C4-2B (cell line): Measurements from ENCODE around the gene ST8SIA1.

ENCODE experiments used
- ZFX ChIP-seq: fragments of 450-650 bp; IDR thresholded peaks from 2 replicates; pipeline ENCODE4 v1.6.1; 2017
- TF ChIP-seq, protein P1 (sequence below): fragments of 450-650 bp; conservative IDR thresholded peaks from 2 replicates; pipeline ENCODE4 v1.5.1; 2017; ENCODE audit warnings: mild to moderate bottlenecking

DNA sequence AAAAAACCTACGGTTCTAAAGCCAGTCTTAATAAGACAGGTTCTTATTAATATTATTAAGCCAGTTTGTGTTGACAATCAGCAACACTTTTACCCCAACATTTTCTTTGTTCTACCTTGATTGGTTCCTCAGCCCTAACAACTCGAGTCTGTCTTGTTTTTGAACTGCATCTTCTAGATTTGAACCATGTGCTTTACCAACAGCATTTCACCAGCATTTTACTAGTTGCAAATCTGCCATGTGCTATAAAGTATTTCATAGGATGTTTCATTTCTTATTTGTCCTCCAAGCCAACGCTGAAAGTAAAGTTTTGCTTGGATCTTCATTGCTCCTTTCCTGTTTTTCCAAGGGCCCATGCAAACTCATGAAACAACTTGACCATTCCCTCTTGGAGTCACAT lies 133.4 kb downstream of the ST8SIA1 start:
- TF ChIP-seq, protein P1, sequence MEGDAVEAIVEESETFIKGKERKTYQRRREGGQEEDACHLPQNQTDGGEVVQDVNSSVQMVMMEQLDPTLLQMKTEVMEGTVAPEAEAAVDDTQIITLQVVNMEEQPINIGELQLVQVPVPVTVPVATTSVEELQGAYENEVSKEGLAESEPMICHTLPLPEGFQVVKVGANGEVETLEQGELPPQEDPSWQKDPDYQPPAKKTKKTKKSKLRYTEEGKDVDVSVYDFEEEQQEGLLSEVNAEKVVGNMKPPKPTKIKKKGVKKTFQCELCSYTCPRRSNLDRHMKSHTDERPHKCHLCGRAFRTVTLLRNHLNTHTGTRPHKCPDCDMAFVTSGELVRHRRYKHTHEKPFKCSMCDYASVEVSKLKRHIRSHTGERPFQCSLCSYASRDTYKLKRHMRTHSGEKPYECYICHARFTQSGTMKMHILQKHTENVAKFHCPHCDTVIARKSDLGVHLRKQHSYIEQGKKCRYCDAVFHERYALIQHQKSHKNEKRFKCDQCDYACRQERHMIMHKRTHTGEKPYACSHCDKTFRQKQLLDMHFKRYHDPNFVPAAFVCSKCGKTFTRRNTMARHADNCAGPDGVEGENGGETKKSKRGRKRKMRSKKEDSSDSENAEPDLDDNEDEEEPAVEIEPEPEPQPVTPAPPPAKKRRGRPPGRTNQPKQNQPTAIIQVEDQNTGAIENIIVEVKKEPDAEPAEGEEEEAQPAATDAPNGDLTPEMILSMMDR, result no peak
- TF ChIP-seq ZFX, result no peak
